Activated CD8-positive, alpha-beta memory T cell treated with anti-CD3 and anti-CD28 coated beads, Interleukin-2, amount 10 ng/mL, durations not matched to agents 7 days and 5 days (primary cell): Measurements from ENCODE around the gene CCDC136. TPM values are rescaled to one million over a fixed set of nuclear protein-coding genes. Genes with fewer than 3 reads are reported as not detected.

ENCODE experiments used
- ATAC-seq: fragments of 150-1000 bp; cut with Tn5 transposase; one replicate; pipeline ENCODE4 v1.10.0; 2021; ENCODE audit warnings: moderate library complexity
- CTCF ChIA-PET: fragments of 350-600 bp; sonication (Branson Sonifier 250); formaldehyde crosslinking; loops from one replicate; lab custom pipeline; 2021; ENCODE audit warnings: antibody characterized with exemption; lab: Charles Lee
- DNase-seq: peaks from one replicate; pipeline ENCODE4 v3.0.0-alpha.2; 2020
- H3K27ac Mint-ChIP-seq: one replicate; pipeline ENCODE4 v1.8.0; 2021; ENCODE audit warnings: mild to moderate bottlenecking, mixed read lengths
- H3K27me3 Mint-ChIP-seq: one replicate; pipeline ENCODE4 v1.8.0; 2021; ENCODE audit warnings: mixed read lengths
- H3K36me3 Mint-ChIP-seq: one replicate; pipeline ENCODE4 v1.8.0; 2021; ENCODE audit warnings: mild to moderate bottlenecking, mixed read lengths
- H3K4me1 Mint-ChIP-seq: one replicate; pipeline ENCODE4 v1.8.0; 2021; ENCODE audit warnings: mixed read lengths
- H3K4me3 Mint-ChIP-seq: one replicate; pipeline ENCODE4 v1.8.0; 2021; ENCODE audit warnings: mild to moderate bottlenecking, moderate library complexity, mixed read lengths
- H3K9me3 Mint-ChIP-seq: one replicate; pipeline ENCODE4 v1.8.0; 2022; ENCODE audit warnings: low read depth, mixed read lengths
- total RNA-seq, 2 experiments: library from RNA; stranded (reverse); gene quantifications; one replicate each; pipeline ENCODE4 v1.2.3, GENCODE V29; 2021

CCDC136 gene
- total RNA-seq, result 1 to 10 TPM; 4.4 to 5.8 TPM

GRCh38 chr7:128791121-128791971 is at the start of gene CCDC136:
CCDC136 (plus strand) TSS chr7:128791968; CDS start chr7:128792412, 444 bp downstream.
- H3K36me3 Mint-ChIP-seq, result no peaks in the 10 kb centered on the region
- ATAC-seq, result peak; percentile 95
- CTCF ChIA-PET, result interaction anchor here (1.0 to 2.2 kb wide), 3 partner anchors 91 to 300 kb away, joined by 3 to 6 read pairs (median 3); no protein-coding TSS in a partner anchor
- H3K27ac Mint-ChIP-seq, result no peak within 1 kb of the TSS
- H3K9me3 Mint-ChIP-seq, result no peaks in the 10 kb centered on the region
- peak within 1 kb of the TSS; percentile 72 for H3K4me3 Mint-ChIP-seq
- DNase-seq, result peak; percentile 79
- peaks cover 30% of the 10 kb centered on the region for H3K27me3 Mint-ChIP-seq
- peaks cover 7% of the 10 kb centered on the region for H3K4me1 Mint-ChIP-seq

GRCh38 chr7:128742206-128742605 is 49.6 kb upstream of the CCDC136 start:
- Mint-ChIP-seq H3K9me3 (no peaks in the 10 kb centered on the region), H3K27ac (no peak overlapping the region), H3K4me3 (no peak overlapping the region), H3K36me3 (peaks cover 13% of the 10 kb centered on the region), H3K4me1 (peaks cover 46% of the 10 kb centered on the region), H3K27me3 (no peaks in the 10 kb centered on the region)
- ATAC-seq (no peak), DNase-seq (no peak)
- CTCF ChIA-PET, result interaction anchor here (1.4 to 3.5 kb wide), 3 partner anchors 9 to 141 kb away, joined by 4 to 13 read pairs (median 4); no protein-coding TSS in a partner anchor

GRCh38 chr7:128743112-128743772 is 48.5 kb upstream of the CCDC136 start:
- Mint-ChIP-seq H3K27ac (no peak overlapping the region), H3K4me1 (peaks cover 54% of the 10 kb centered on the region), H3K9me3 (no peaks in the 10 kb centered on the region), H3K27me3 (no peaks in the 10 kb centered on the region), H3K4me3 (no peak overlapping the region), H3K36me3 (peaks cover 20% of the 10 kb centered on the region)
- CTCF ChIA-PET, result interaction anchor here (1.1 to 2.0 kb wide), 3 partner anchors 10 to 141 kb away, joined by 3 to 4 read pairs (median 4); no protein-coding TSS in a partner anchor
- no peak for DNase-seq
- no peak for ATAC-seq

- ATAC-seq, result no peak
- CTCF ChIA-PET, result interaction anchor here (1.1 kb wide), 1 partner anchor 139 kb away, joined by 3 read pairs; no protein-coding TSS in a partner anchor
- H3K27me3 Mint-ChIP-seq, result no peaks in the 10 kb centered on the region
These were observed 47.3 kb upstream of the CCDC136 start for GRCh38 chr7:128744366-128744905.

GRCh38 chr7:128745706-128746105 is 46.1 kb upstream of the CCDC136 start:
- ATAC-seq (no peak), DNase-seq (no peak)
- Mint-ChIP-seq H3K36me3 (peaks cover 37% of the 10 kb centered on the region), H3K9me3 (no peaks in the 10 kb centered on the region), H3K27ac (no peak overlapping the region), H3K4me1 (peaks cover 40% of the 10 kb centered on the region), H3K27me3 (no peaks in the 10 kb centered on the region), H3K4me3 (no peak overlapping the region)
- CTCF ChIA-PET, result no interaction called here

More at GRCh38 chr7:128744366-128744905, 47.3 kb upstream of the CCDC136 start:
- no peak for DNase-seq
- peaks cover 50% of the 10 kb centered on the region for H3K4me1 Mint-ChIP-seq
- H3K9me3 Mint-ChIP-seq, result no peaks in the 10 kb centered on the region
- no peak overlapping the region for H3K4me3 Mint-ChIP-seq
- H3K36me3 Mint-ChIP-seq, result peaks cover 29% of the 10 kb centered on the region
- no peak overlapping the region for H3K27ac Mint-ChIP-seq

GRCh38 chr7:128747327-128748079 is 44.3 kb upstream of the CCDC136 start:
- H3K36me3 Mint-ChIP-seq, result peaks cover 36% of the 10 kb centered on the region
- H3K4me1 Mint-ChIP-seq, result peaks cover 23% of the 10 kb centered on the region
- CTCF ChIA-PET, result no interaction called here
- ATAC-seq (no peak), DNase-seq (no peak)
- no peak overlapping the region for H3K4me3 Mint-ChIP-seq
- H3K9me3 Mint-ChIP-seq, result no peaks in the 10 kb centered on the region
- no peaks in the 10 kb centered on the region for H3K27me3 Mint-ChIP-seq
- no peak overlapping the region for H3K27ac Mint-ChIP-seq

- DNase-seq, result no peak
- H3K9me3 Mint-ChIP-seq, result no peaks in the 10 kb centered on the region
- H3K27me3 Mint-ChIP-seq, result no peaks in the 10 kb centered on the region
- CTCF ChIA-PET, result no interaction called here
- no peak overlapping the region for H3K4me3 Mint-ChIP-seq
- ATAC-seq, result no peak
- H3K4me1 Mint-ChIP-seq, result peaks cover 8% of the 10 kb centered on the region
- peaks cover 58% of the 10 kb centered on the region for H3K36me3 Mint-ChIP-seq
- H3K27ac Mint-ChIP-seq, result no peak overlapping the region
These were observed 39.5 kb upstream of the CCDC136 start for GRCh38 chr7:128752251-128752650.

GRCh38 chr7:128755075-128755818 is 36.5 kb upstream of the CCDC136 start:
- Mint-ChIP-seq H3K4me3 (no peak overlapping the region), H3K4me1 (no peaks in the 10 kb centered on the region), H3K27ac (no peak overlapping the region), H3K27me3 (no peaks in the 10 kb centered on the region), H3K36me3 (peaks cover 50% of the 10 kb centered on the region), H3K9me3 (no peaks in the 10 kb centered on the region)
- CTCF ChIA-PET, result interaction anchor here (0.9 to 2.0 kb wide), 3 partner anchors 17 to 147 kb away, joined by 3 to 5 read pairs (median 4); no protein-coding TSS in a partner anchor
- ATAC-seq (no peak), DNase-seq (no peak)

- CTCF ChIA-PET, result interaction anchor here (1.3 kb wide), 1 partner anchor 18 kb away, joined by 3 read pairs; no protein-coding TSS in a partner anchor
- H3K27ac Mint-ChIP-seq, result no peak overlapping the region
- no peak overlapping the region for H3K4me3 Mint-ChIP-seq
- H3K9me3 Mint-ChIP-seq, result no peaks in the 10 kb centered on the region
- H3K36me3 Mint-ChIP-seq, result peaks cover 45% of the 10 kb centered on the region
- H3K4me1 Mint-ChIP-seq, result no peaks in the 10 kb centered on the region
- H3K27me3 Mint-ChIP-seq, result no peaks in the 10 kb centered on the region
- ATAC-seq, result no peak
- no peak for DNase-seq
These were observed 35.8 kb upstream of the CCDC136 start for GRCh38 chr7:128755819-128756476.

- DNase-seq (no peak), ATAC-seq (no peak)
- Mint-ChIP-seq H3K27ac (no peak overlapping the region), H3K9me3 (no peaks in the 10 kb centered on the region), H3K36me3 (peaks cover 50% of the 10 kb centered on the region), H3K4me1 (no peaks in the 10 kb centered on the region), H3K4me3 (no peak overlapping the region), H3K27me3 (no peaks in the 10 kb centered on the region)
- CTCF ChIA-PET, result no interaction called here
These were observed 34.6 kb upstream of the CCDC136 start for GRCh38 chr7:128757203-128757602.

- Mint-ChIP-seq H3K36me3 (peaks cover 46% of the 10 kb centered on the region), H3K27me3 (no peaks in the 10 kb centered on the region), H3K27ac (no peak overlapping the region), H3K4me1 (no peaks in the 10 kb centered on the region), H3K9me3 (no peaks in the 10 kb centered on the region), H3K4me3 (no peak overlapping the region)
- ATAC-seq, result no peak
- CTCF ChIA-PET, result interaction anchor here (1.1 to 1.3 kb wide), 2 partner anchors 33 to 124 kb away, joined by 3 read pairs; no protein-coding TSS in a partner anchor
- DNase-seq, result no peak
These were observed 33.2 kb upstream of the CCDC136 start for GRCh38 chr7:128758553-128758952.

- ATAC-seq, result no peak
These were observed 32.5 kb upstream of the CCDC136 start for GRCh38 chr7:128759242-128759641.

More at GRCh38 chr7:128759242-128759641, 32.5 kb upstream of the CCDC136 start:
- H3K36me3 Mint-ChIP-seq, result peaks cover 44% of the 10 kb centered on the region
- no peak overlapping the region for H3K27ac Mint-ChIP-seq
- CTCF ChIA-PET, result interaction anchor here (1.1 to 1.3 kb wide), 2 partner anchors 34 to 124 kb away, joined by 3 read pairs; no protein-coding TSS in a partner anchor
- no peak for DNase-seq
- H3K4me1 Mint-ChIP-seq, result no peaks in the 10 kb centered on the region
- H3K4me3 Mint-ChIP-seq, result no peak overlapping the region
- no peaks in the 10 kb centered on the region for H3K27me3 Mint-ChIP-seq
- no peaks in the 10 kb centered on the region for H3K9me3 Mint-ChIP-seq
